ENCODE data around the gene CYP3A7. TPM values are rescaled to one million over a fixed set of nuclear protein-coding genes. Genes with fewer than 3 reads are reported as not detected.
"Not testable (repeated sequence)": the region's sequence is repeated elsewhere in the genome, so short reads cannot be mapped to it uniquely, and the experiment has no call there.

Gene CYP3A7
- total and polyA plus RNA-seq, 2 of the 4 experiments (the other 2 are of a cell fraction): not detected

DNA sequence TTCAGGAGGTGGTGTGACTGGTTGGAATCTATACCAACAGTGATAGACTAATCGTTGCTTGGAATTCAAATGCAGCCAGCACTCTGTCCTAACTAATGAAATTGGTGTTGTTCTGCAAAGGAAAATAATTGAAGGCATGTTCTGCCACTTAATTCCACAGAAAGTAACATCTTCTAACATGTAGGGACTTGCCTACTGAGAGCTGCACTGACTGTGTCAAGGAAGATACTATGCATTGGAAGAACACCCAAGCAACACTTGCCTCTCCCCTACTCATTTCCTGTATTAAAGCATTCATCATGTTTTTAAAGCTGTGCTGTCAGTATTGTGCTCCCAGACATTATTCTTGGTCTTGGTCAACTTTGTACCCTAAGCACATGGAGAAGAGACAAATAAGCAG, 2.7 kb upstream of the CYP3A7 start:
- Histone ChIP-seq H4K5ac (ENCODE audit: low read depth, low read length) (no peak overlapping the region), H2AK5ac (ENCODE audit: low read depth, low read length) (no peak overlapping the region), H3K56ac (ENCODE audit: extremely low read depth, insufficient read depth, low read length) (no peak overlapping the region), H2BK5ac (ENCODE audit: low read depth, low read length, poor library complexity, severe bottlenecking) (no peak overlapping the region), H3K9me3 (ENCODE audit: control insufficient read depth, insufficient read depth, low read length) (no peaks in the 10 kb centered on the region), H3K4me1 (ENCODE audit: control insufficient read depth, insufficient read depth, low read length) (0 out of 2 replicates have a peak, but pooled peaks cover 2% of the 10 kb centered on the region), H2BK20ac (ENCODE audit: low read depth, low read length) (no peak overlapping the region), H2BK15ac (ENCODE audit: low read depth, low read length) (no peak overlapping the region), H3K27ac (ENCODE audit: insufficient read depth, low read length) (no peak overlapping the region), H2AK9ac (replicated peaks; ENCODE audit: low read depth, low read length, poor library complexity) (no peak overlapping the region), H3K9me1 (ENCODE audit: insufficient read depth, low read length) (no peaks in the 10 kb centered on the region), H4K91ac (ENCODE audit: insufficient read depth, low read depth, low read length) (no peak overlapping the region), H4K8ac (ENCODE audit: low read depth in 2 of 2, low read length in 2 of 2) (no peak overlapping the region), H3K18ac (ENCODE audit: low read depth, low read length) (peak overlapping the region; percentile 73; the same call in 1 of the 2 replicates), H3K14ac (replicated peaks; ENCODE audit: low read depth, low read length) (no peak overlapping the region), H3K23ac (ENCODE audit: low read depth, low read length) (no peak overlapping the region), H4K20me1 (ENCODE audit: insufficient read depth, low read length) (no peaks in the 10 kb centered on the region), H3K27me3 (ENCODE audit: control insufficient read depth, insufficient read depth, low read length) (peaks cover 3% of the 10 kb centered on the region; the same call in 1 of the 2 replicates), H2BK120ac (ENCODE audit: low read depth, low read length) (no peak overlapping the region), H3K4ac (ENCODE audit: low read depth, low read length) (no peak overlapping the region), H3K79me1 (ENCODE audit: low read depth in 1 of 2, low read length in 2 of 2) (no peaks in the 10 kb centered on the region), H3K9ac (ENCODE audit: low read depth, low read length) (no peak overlapping the region), H3K36me3 (ENCODE audit: control insufficient read depth, insufficient read depth, low read length) (no peaks in the 10 kb centered on the region), H2AFZ (replicated peaks; ENCODE audit: low read length, poor library complexity) (no peak overlapping the region), H3K4me3 (ENCODE audit: insufficient read depth, low read depth, low read length) (no peak overlapping the region), H3K4me2 (ENCODE audit: low read depth, low read length) (no peak overlapping the region)
- ATAC-seq (ENCODE audit: low read depth) (no peak), DNase-seq (no peak)
- intact Hi-C loops (cut with micrococcal nuclease): no loop called here
- TF ChIP-seq CEBPB (IDR thresholded peaks at IDR 0.05; ENCODE audit: low read depth, low read length): no peak
- no peak for TF ChIP-seq SMC3 (IDR thresholded peaks at IDR 0.05; ENCODE audit: low read depth, low read length)
- TF ChIP-seq, protein P1, sequence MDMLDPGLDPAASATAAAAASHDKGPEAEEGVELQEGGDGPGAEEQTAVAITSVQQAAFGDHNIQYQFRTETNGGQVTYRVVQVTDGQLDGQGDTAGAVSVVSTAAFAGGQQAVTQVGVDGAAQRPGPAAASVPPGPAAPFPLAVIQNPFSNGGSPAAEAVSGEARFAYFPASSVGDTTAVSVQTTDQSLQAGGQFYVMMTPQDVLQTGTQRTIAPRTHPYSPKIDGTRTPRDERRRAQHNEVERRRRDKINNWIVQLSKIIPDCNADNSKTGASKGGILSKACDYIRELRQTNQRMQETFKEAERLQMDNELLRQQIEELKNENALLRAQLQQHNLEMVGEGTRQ (IDR thresholded peaks at IDR 0.05; ENCODE audit: low read depth, low read length): no peak
- TF ChIP-seq RCOR1 (IDR thresholded peaks at IDR 0.05; ENCODE audit: insufficient replicate concordance, low read length): no peak
- TF ChIP-seq FOS (IDR thresholded peaks at IDR 0.05; ENCODE audit: low read depth, low read length): no peak
- TF ChIP-seq BHLHE40 (IDR thresholded peaks at IDR 0.05; ENCODE audit: low read depth, low read length): no peak
- no peak for TF ChIP-seq POLR2A (IDR thresholded peaks at IDR 0.05; ENCODE audit: low read depth, low read length)
- no CpG with 5 or more reads among the region's 1 CpG for WGBS, 2 experiments (ENCODE audit: extremely low coverage in 2 of 2, insufficient read length in 1 of 2)
- no TSS peak for BruUV-seq (replicated peaks)
- ChIA-PET CTCF (interaction anchor here (0.7 kb wide), 1 partner anchor 15 kb away, joined by 3 read pairs; no protein-coding TSS in a partner anchor), POLR2A (ENCODE audit: unreplicated experiment) (no interaction called here)
- in situ Hi-C loops (cut with MboI; ENCODE audit: low sequenced_read_pairs): no loop called here
- dilution Hi-C loops (cut with HindIII; ENCODE audit: low sequenced_read_pairs, unreplicated experiment): no loop called here

DNA sequence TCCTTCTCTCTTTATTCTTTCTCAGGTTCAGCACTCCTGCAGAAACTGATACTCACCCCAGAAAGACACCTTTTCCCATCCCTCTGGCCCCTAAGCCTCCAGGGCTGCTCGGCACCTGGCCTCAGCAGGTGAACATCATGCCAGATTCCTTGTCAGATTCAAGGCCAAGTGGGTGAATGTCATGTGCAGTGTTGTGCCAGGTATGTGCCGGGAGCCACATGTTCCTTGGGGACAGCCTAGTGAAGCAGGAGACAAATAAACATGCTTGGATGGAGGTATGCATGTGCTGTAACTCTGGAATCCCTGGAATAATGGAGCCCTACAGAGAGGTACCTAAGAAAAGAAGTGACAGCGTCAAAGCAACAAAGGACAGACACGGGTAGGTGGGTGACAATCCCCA, 1.7 kb upstream of the CYP3A7 start:
- H3K27ac ChIP-seq (ENCODE audit: insufficient read depth, low read length); H4K5ac ChIP-seq (ENCODE audit: low read depth, low read length); H3K9ac ChIP-seq (ENCODE audit: low read depth, low read length); H2AK9ac ChIP-seq (replicated peaks; ENCODE audit: low read depth, low read length, poor library complexity); H3K4me3 ChIP-seq (ENCODE audit: insufficient read depth, low read depth, low read length); in situ Hi-C loops (cut with MboI; ENCODE audit: low sequenced_read_pairs); H3K14ac ChIP-seq (replicated peaks; ENCODE audit: low read depth, low read length); H3K23ac ChIP-seq (ENCODE audit: low read depth, low read length); H2BK15ac ChIP-seq (ENCODE audit: low read depth, low read length); H3K36me3 ChIP-seq (ENCODE audit: control insufficient read depth, insufficient read depth, low read length); H3K79me1 ChIP-seq (ENCODE audit: low read depth in 1 of 2, low read length in 2 of 2); CTCF ChIA-PET; H3K27me3 ChIP-seq (ENCODE audit: control insufficient read depth, insufficient read depth, low read length); H3K56ac ChIP-seq (ENCODE audit: extremely low read depth, insufficient read depth, low read length); H3K4me1 ChIP-seq (ENCODE audit: control insufficient read depth, insufficient read depth, low read length); POLR2A ChIA-PET (ENCODE audit: unreplicated experiment); H3K18ac ChIP-seq (ENCODE audit: low read depth, low read length); H3K4me2 ChIP-seq (ENCODE audit: low read depth, low read length); H2BK5ac ChIP-seq (ENCODE audit: low read depth, low read length, poor library complexity, severe bottlenecking); H2BK20ac ChIP-seq (ENCODE audit: low read depth, low read length); intact Hi-C loops (cut with micrococcal nuclease); H2BK120ac ChIP-seq (ENCODE audit: low read depth, low read length); H3K9me3 ChIP-seq (ENCODE audit: control insufficient read depth, insufficient read depth, low read length); H4K91ac ChIP-seq (ENCODE audit: insufficient read depth, low read depth, low read length); H2AK5ac ChIP-seq (ENCODE audit: low read depth, low read length); H2AFZ ChIP-seq (replicated peaks; ENCODE audit: low read length, poor library complexity); H4K8ac ChIP-seq (ENCODE audit: low read depth in 2 of 2, low read length in 2 of 2); dilution Hi-C loops (cut with HindIII; ENCODE audit: low sequenced_read_pairs, unreplicated experiment); H3K9me1 ChIP-seq (ENCODE audit: insufficient read depth, low read length); BruUV-seq (replicated peaks); H4K20me1 ChIP-seq (ENCODE audit: insufficient read depth, low read length); H3K4ac ChIP-seq (ENCODE audit: low read depth, low read length); ATAC-seq (ENCODE audit: low read depth); DNase-seq: not testable (repeated sequence)
- WGBS, 2 experiments (ENCODE audit: extremely low coverage in 2 of 2, insufficient read length in 1 of 2): 76% methylated on average over 2 of the region's 4 CpGs; no CpG with 5 or more reads in 1 of the 2 experiments

Data from IMR-90 (cell line).